Fibroblast of pulmonary artery (primary cell): ENCODE measurements around the gene ABLIM2.

Experiments used
- DNase-seq: peaks from one replicate; pipeline ENCODE4 v3.0.0-alpha.2; 2010; ENCODE audit warnings: low read depth
- H3K4me3 ChIP-seq: replicated peaks from 2 replicates; pipeline ENCODE4 v1.5.1; 2011; ENCODE audit warnings: low read depth, mild to moderate bottlenecking, control low read depth, low read length, moderate library complexity
- CTCF ChIP-seq: IDR thresholded peaks from 2 replicates; pipeline ENCODE4 v1.5.1; 2011; ENCODE audit warnings: mild to moderate bottlenecking, control low read depth, low read length, inconsistent platforms; ENCODE audit errors: missing control alignments

Gene ABLIM2

GRCh38 chr4:8070736-8071718 is 87.6 kb downstream of the ABLIM2 start:
- H3K4me3 ChIP-seq, result no peak overlapping the region
- no peak for TF ChIP-seq CTCF
- DNase-seq, result no peak

GRCh38 chr4:8069102-8069752 is 89.4 kb downstream of the ABLIM2 start:
- DNase-seq, result no peak
- H3K4me3 ChIP-seq, result no peak overlapping the region
- no peak for TF ChIP-seq CTCF

- TF ChIP-seq CTCF, result no peak
- no peak overlapping the region for H3K4me3 ChIP-seq
Observed at GRCh38 chr4:8067945-8068896, 90.4 kb downstream of the ABLIM2 start.

GRCh38 chr4:8067274-8067936 is 91.2 kb downstream of the ABLIM2 start:
- H3K4me3 ChIP-seq, result no peak overlapping the region
- DNase-seq, result no peak
- TF ChIP-seq CTCF, result no peak

More at GRCh38 chr4:8067945-8068896, 90.4 kb downstream of the ABLIM2 start:
- DNase-seq, result no peak

- DNase-seq, result no peak
- no peak overlapping the region for H3K4me3 ChIP-seq
- TF ChIP-seq CTCF, result no peak
Observed at GRCh38 chr4:8066336-8066931, 92.2 kb downstream of the ABLIM2 start.
